Stimulated activated CD8-positive, alpha-beta memory T cell treated with anti-CD3 and anti-CD28 coated beads, Interleukin-4, amount 100 ng/mL, for 1 hour (primary cell): ENCODE measurements around the gene SPACA7.

ENCODE experiments used
- DNase-seq, 2 donors: peaks; one replicate each; pipeline ENCODE4 v3.0.0-alpha.2; 2020; ENCODE audit warnings: low read depth in 2 of 2, low spot score in 1 of 2

The SPACA7 gene

DNA sequence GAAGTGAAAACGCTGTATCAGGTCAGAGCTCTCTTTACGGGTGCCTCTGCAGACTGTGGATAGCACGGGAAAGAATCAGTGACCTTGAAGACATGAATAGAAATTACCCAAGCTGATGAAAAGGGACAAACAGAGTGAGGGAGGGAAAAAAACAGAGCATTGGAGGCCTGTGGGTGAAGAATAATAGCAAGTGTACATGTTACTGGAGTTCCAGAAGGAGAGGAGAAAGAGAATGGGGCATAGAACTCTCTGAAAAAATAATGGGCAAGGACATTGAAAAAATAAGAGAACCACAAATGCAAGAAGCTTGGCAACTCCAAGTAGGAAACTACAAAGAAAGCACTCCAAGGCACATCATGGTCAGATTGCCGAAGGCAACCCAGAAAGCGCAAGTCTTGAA lies 86.3 kb downstream of the SPACA7 start:
- no peak for DNase-seq

DNA sequence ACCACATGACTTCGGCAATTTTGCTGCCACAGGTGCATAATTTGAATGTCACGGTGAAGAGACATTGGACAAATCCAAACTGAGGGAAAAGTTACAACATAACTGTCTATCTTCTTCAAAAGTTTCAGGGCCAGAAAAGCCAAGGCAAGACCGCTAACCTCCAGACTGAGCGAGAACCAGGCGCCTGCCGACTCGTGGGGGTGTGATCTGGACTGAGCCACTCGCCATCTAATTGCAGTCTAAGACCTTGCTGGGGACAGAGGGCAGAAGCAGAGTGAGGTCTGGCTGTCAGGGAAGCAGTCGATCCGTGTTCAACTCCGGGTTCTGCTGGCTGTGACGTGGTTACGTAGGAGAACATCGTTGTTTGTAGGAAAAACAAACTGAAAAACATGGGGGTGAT lies 88.6 kb downstream of the SPACA7 start:
- no peak for DNase-seq

DNA sequence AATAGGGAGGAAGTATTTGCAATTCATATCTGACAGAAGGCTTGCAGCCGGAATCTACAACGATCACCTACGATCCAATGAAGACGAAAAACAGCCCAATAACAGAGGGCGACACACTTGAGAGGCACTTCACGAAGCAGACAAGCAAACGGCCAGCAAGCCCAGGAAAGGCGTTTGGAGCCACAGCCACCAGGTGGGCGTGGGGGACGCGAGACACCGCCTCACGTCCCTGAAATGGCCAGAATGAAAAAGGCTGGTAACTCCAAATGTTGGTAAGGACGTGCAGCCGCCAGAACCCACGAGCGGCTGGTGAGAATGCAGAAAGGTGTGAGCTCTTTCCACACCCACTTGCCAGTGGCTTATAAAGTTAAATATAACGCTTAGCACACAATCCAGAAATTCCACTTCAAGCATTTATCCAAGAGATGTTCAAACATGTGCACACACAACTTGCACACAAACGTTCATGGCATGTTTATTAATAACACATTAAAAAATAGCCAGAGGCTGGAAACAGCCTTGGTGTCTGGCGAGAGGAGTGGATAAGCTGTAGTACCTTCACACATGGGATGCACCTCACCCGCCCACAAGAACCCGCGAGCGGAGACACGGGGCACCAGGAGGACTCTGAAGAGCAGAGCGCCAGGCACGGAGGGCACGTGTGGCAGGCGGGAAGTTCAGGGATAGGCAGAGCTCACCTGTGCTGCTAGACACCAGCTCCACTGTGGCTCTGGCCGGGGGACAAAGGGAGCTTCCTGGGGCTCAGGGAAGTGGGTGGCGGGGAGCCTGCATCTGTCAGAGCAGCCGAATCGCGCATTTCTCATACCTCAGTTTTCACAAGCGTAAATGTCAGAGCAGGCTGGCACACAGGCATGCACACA lies 89.3 kb downstream of the SPACA7 start:
- no peak for DNase-seq

DNA sequence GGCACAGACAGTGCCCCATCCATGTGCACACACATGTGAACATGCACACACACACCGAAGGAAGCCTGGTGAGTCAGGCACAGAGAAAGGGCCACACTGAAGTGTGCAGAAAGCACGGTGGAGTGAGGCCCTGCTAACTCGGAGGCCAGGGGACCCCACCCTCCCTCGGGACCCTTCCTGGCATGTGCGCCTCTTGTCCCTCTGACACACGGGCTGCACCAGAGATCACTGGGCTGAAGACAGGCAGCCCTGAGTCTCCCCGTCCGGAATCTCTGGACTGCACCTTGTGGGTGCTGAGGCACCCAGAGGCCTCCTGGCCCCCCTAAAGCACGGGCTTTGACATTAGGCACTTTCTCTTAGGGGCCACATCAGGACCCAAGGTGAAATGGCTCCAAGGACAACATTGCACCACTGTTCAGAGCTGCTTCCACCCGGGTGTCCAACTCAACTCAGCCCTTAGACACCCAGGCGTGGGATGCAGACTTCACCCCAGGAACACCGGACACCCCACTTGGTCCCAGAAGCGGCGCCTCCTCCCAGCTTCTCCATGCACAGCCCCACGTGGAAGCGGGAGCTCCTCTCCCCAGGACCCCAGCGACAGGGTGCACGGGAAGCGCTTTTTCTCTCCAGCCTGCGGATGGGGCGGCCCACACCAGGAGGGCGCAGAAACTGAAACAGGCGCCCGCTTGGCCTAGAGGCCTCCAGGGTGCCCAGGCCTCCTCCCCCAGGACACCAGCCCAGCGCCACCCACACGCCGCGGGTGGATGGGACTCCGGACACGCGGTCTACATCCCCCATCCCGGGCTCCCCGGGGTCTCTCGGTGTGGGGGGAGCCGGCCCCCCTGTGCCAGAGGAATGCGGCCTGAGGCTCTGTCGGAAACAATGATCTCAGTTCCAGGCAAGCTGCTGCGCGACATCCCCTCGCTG lies 90.2 kb downstream of the SPACA7 start:
- no peak for DNase-seq

DNA sequence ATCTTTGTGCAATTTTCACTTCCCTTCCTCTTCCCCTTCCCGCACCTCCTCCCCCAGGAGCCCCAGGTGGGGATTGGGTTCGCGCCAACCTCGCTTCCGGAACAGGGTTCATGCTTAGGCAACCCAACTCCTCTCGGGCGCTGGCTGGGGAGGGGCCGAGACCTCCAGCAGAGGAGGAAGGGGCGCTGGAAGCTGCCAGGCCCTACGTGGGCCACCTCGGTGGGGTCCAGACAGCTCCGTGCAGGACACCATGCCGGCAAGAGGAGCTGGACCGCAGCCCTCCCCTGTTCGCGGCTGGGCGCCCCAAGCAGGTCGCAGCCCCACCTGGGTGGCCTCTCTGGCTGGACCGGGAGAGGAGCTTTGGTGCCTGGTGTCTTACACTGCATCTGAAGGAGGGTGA lies 91.1 kb downstream of the SPACA7 start:
- DNase-seq, result no peak

DNA sequence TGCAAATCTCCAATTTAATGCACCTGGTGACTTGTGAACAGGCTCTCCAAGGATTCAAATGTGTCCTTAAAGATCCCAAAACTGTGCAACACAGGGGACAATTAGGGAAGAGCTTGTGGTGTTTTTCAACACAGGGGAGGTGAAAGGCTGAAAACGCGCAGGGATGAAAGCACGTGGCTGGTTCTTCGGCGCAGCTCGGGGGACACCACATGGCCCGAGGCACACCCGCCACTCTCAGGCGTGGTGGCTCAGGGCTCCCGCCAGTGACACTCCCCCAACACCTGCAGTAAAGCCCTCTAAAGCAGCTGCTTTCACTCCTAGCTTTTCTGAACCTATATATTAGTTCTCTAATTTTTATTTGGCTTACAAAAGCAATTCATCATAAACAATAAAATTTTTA lies 91.9 kb downstream of the SPACA7 start:
- no peak for DNase-seq

DNA sequence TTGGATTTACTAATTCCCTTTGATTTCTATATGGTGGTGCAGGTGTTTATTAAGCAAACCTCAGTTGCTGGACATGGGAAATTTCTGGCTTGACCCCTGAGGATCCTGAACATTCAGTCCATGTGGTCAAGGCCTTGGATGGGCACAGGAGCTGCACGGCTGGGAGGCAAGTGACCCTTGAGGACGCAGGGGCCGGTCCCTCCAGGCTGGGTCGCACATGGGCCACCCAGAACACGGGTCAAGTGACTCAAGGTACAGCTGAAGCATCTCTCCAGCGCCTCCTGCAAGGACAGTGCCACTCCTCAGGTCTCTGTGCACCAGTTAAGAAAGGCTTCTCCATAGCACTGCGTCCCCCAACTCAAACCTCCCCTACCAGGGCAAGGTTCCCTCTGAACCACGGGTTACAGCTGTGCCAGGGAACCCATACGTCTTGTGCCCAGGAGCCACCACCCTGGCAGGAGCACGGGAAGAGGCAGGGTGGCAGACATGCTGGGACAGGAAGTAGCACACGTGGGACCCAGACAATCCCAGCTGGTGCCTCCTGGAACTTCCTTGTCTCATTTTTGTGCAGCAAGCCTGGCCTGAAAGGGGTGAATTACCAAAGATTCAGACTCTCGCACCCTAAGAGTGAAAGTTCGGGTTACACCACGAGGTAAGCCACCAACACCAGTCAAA lies 93.1 kb downstream of the SPACA7 start:
- no peak for DNase-seq

DNA sequence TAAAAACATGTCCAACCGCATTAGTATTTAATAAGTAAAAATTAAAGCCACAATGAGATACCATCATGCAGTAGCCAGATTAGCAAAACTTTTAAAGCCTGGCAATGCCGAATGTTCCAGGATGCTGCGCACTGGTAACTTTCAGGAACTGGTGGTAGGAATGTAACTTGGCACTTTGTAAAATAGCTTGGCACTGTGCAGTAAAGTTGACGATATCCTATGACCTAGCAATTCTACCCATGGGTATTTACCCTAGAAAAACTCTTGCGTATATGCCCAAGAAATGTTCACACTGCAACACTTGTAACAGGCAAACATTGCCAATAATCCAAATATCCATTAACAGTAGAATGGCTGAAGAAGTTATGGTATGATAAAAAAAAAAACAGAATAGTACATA lies 97.7 kb downstream of the SPACA7 start:
- no peak for DNase-seq

DNA sequence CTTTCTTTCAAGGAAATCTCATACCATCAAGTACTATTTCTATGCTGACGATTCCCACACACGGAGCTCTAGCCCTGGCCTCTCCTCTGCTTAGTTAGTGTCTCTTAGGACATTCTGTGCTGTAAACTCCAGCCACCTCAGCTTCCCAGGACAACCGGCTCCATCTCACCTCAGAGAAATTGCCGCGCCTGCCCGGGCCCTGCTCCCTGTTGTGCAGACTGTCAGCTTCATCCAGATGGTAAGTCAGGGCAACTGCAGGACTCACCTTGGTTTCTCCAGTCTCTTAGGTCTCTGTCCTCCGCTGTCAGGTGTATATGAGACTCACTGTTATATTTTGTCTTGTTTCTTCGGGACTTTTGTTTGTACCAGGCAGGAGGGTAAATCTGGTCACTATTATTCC lies 98.7 kb downstream of the SPACA7 start:
- DNase-seq, result no peak

DNA sequence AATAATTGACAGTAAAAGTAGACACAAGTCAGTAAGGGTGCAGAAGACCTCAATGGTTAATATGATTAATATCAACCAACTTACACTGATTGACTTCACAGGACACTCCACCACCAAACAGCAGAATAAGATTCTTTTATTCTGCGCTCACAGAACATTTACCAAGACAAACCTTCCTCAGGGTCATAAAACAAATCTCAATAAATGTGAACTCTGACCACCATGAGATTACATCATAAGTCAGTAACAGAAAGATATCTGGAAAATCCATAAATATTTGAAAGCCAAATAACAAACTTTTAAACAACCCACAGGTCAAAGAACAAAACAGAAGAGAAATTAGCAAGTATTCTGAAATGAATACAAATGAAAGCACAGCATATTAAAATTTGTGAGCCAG lies 99.7 kb downstream of the SPACA7 start:
- DNase-seq, result no peak

DNA sequence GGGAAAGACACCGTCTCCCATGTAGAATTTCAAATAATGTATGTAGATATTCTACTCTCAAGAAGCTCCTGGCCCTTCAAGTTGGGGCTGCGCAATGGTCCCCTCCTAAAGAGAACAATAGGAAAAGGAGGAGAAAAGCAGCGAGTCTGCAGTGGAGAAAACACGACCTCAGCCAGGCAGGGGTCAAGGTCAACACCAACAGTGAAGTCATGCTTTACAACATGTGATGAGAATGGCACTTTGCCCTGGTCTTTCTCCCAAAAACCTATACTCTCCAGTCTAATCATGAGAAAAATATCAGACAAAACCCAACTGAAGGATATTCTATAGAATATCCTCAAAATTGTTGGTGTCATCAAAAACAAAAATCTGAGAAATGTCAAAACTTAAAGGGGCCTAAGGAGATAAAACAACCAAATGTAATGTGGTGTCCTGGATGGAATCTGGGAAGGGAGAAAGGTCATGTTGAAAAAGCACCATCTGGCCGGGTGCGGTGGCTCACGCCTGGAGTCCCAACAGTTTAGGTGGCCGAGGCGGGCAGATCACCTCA lies 101.0 kb downstream of the SPACA7 start:
- no peak for DNase-seq

DNA sequence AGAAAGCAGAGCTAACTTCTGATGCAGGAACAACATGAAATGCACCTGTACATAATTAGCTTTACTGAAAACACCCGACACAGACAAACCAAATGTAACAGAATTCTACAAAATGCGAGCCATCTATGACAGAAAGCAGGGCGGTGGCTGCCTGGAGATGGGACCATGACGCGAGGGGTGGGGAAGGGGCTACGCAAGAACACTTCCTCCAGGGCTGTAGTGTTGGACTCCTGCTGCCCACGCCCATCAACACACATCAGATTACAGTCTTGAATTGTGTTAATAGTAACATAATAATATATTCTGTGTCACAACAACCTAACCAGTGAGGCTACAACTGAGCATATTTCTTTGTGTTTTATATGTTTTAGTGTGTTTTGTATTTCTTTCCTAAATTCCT lies 103.2 kb downstream of the SPACA7 start:
- no peak for DNase-seq

DNA sequence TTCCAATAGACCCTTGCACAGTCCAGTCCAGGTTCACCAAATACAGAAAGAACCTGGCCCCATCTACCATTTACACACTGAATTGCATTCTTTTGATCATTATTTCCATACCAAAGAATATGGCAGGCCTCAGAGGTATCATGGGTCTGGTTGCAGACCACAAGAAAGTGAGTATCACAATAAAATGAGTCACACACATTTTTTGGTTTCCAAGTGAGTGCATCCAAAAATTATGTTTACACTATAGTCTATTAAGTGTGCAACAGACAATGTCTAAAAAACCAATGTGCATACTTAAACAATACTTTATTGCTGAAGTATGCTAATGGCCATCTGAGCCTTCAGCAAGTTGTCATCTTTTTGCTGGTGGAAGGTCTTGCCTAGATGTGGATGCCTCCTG lies 105.3 kb downstream of the SPACA7 start:
- DNase-seq, result no peak

DNA sequence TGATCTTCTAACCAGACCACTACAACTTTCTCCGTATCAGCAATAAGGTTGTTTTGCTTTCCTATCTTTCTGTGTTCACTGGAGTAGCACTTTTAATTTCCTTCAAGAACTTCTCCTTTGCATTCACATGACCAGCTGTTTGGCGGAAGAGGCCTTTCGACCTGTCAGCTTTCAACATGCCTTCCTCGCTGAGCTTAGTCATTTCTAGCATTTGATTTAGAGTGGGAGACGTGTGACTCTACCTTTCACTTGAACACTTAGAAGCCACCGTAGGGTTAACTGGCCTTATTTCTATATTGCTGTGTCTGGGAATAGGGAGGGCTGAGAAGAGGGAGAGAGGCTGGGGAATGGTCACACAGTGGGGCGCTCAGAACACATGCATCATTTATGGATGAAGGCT lies 107.1 kb downstream of the SPACA7 start:
- DNase-seq, result no peak
